Choroid plexus epithelial cell (primary cell): ENCODE results near the gene DCAF11.
A peak's percentile ranks its signal among the peaks of the same experiment; 100 is the strongest.

ENCODE experiments used
- DNase-seq: peaks from one replicate; pipeline ENCODE4 v3.0.0-alpha.2; 2010; ENCODE audit warnings: low read depth
- H3K4me3 ChIP-seq: 2 replicates; pipeline ENCODE4 v1.5.1; 2011; ENCODE audit warnings: low read depth, mild to moderate bottlenecking, control low read depth, low read length, moderate library complexity
- CTCF ChIP-seq: conservative IDR thresholded peaks from 2 replicates; pipeline ENCODE4 v1.5.1; 2011; ENCODE audit warnings: low read depth, mild to moderate bottlenecking, control low read depth, inconsistent platforms, low read length, moderate library complexity

DCAF11 gene

GRCh38 chr14:24106672-24107271, 7.8 kb upstream of the DCAF11 start:
- no peak for TF ChIP-seq CTCF
- DNase-seq, result no peak
- H3K4me3 ChIP-seq, result no peak overlapping the region

- no peak for TF ChIP-seq CTCF
- no peak overlapping the region for H3K4me3 ChIP-seq
- DNase-seq, result no peak
These were observed 6.2 kb upstream of the DCAF11 start for GRCh38 chr14:24108336-24108874.

GRCh38 chr14:24110060-24110459, 4.5 kb upstream of the DCAF11 start:
- H3K4me3 ChIP-seq, result no peak overlapping the region
- no peak for TF ChIP-seq CTCF
- DNase-seq, result no peak

- no peak for TF ChIP-seq CTCF
- no peak for DNase-seq
- no peak overlapping the region for H3K4me3 ChIP-seq
These were observed 4.1 kb upstream of the DCAF11 start for GRCh38 chr14:24110523-24110922.

- H3K4me3 ChIP-seq, result peak overlapping the region; percentile 85
- DNase-seq, result no peak
- TF ChIP-seq CTCF, result no peak
These were observed 1.2 kb upstream of the DCAF11 start for GRCh38 chr14:24113379-24113800.

GRCh38 chr14:24113801-24114531, 611 bp upstream of the DCAF11 start:
- H3K4me3 ChIP-seq, result peak overlapping the region; percentile 85
- peak; percentile 82 for DNase-seq
- TF ChIP-seq CTCF, result no peak
